ENCODE results near the gene SLC25A42. TPM values are rescaled to one million over a fixed set of nuclear protein-coding genes. Genes with fewer than 3 reads are reported as not detected.

Gene SLC25A42
- total and polyA plus RNA-seq, 2 of the 13 experiments (the other 11 are each of a cell fraction or from before 2014, with no cell fraction given), result 12.8 to 18.3 TPM

- TF ChIP-seq THYN1 (CRISPR knock-in tag; IDR thresholded peaks at IDR 0.05; ENCODE audit: borderline replicate concordance, low read depth) (no peak), ZNF652 (CRISPR knock-in tag; IDR thresholded peaks at IDR 0.05; ENCODE audit: borderline replicate concordance, low read depth) (peak; percentile 92), ARNT2 (CRISPR knock-in tag; IDR thresholded peaks at IDR 0.05; ENCODE audit: low read depth) (peak; percentile 9; the same call in 1 of the 2 replicates), RNF2 (conservative IDR thresholded peaks at IDR 0.05; ENCODE audit: low read depth) (no peak), ZFP1 (CRISPR knock-in tag; IDR thresholded peaks at IDR 0.05) (no peak), MXD1 (CRISPR knock-in tag; IDR thresholded peaks at IDR 0.05) (peak; percentile 55; the same call in 1 of the 2 replicates), SCMH1 (CRISPR knock-in tag; IDR thresholded peaks at IDR 0.05; ENCODE audit: borderline replicate concordance) (no peak), ISL2 (CRISPR knock-in tag; IDR thresholded peaks at IDR 0.05) (no peak), MLXIP (CRISPR knock-in tag; IDR thresholded peaks at IDR 0.05; ENCODE audit: borderline replicate concordance) (no peak), U2AF2 (IDR thresholded peaks at IDR 0.05; ENCODE audit: low read depth, low read length) (no peak), MYC (CRISPR knock-in tag; IDR thresholded peaks at IDR 0.05; ENCODE audit: borderline replicate concordance) (peak; percentile 56; the same call in 1 of the 2 replicates), ZNF644 (CRISPR knock-in tag; IDR thresholded peaks at IDR 0.05; ENCODE audit: low read depth) (no peak), ATF7 (IDR thresholded peaks at IDR 0.05) (no peak), ATF7 (CRISPR knock-in tag; IDR thresholded peaks at IDR 0.05) (no peak), KMT2A (CRISPR knock-in tag; IDR thresholded peaks at IDR 0.05) (no peak), ZBTB34 (CRISPR knock-in tag; IDR thresholded peaks at IDR 0.05) (no peak), RNF219 (CRISPR knock-in tag; IDR thresholded peaks at IDR 0.05) (no peak), ATRX (CRISPR knock-in tag; IDR thresholded peaks at IDR 0.05; ENCODE audit: borderline replicate concordance) (no peak), ZNF597 (CRISPR knock-in tag; IDR thresholded peaks at IDR 0.05) (no peak), NR0B2 (CRISPR knock-in tag; IDR thresholded peaks at IDR 0.05) (peak; percentile 63; the same call in 1 of the 2 replicates)
Measured at GRCh38 chr19:19064098-19064722, 416 bp downstream of the SLC25A42 start (continued).

Data from HepG2 (cell line).